Testis (tissue), 3 donors: Measurements from ENCODE around the gene SMAD3. TPM values are rescaled to one million over a fixed set of nuclear protein-coding genes. Genes with fewer than 3 reads are reported as not detected.

ENCODE experiments used
- DNase-seq: peaks from one replicate; pipeline ENCODE4 v3.0.0-alpha.2; 2019
- H3K27ac ChIP-seq, 2 donors: fragments of 200-600 bp; sonication (generic); one replicate each; pipeline ENCODE4 v1.5.1; 2019
- H3K27me3 ChIP-seq: fragments of 200-600 bp; sonication (generic); one replicate; pipeline ENCODE4 v1.5.1; 2019
- H3K36me3 ChIP-seq: fragments of 200-600 bp; sonication (generic); one replicate; pipeline ENCODE4 v1.5.1; 2017; ENCODE audit warnings: low read depth; ENCODE audit errors: missing control alignments
- H3K4me1 ChIP-seq: fragments of 200-600 bp; sonication (generic); one replicate; pipeline ENCODE4 v1.5.1; 2019
- H3K4me3 ChIP-seq, 2 donors: fragments of 200-600 bp; sonication (generic); one replicate each; pipeline ENCODE4 v1.5.1; 2017 to 2019
- H3K9me3 ChIP-seq: fragments of 200-600 bp; sonication (generic); one replicate; pipeline ENCODE4 v1.5.1; 2017
- CTCF ChIP-seq, 3 experiments: fragments of 450-650 bp in 2 of 3; fragments of 200-600 bp in 1 of 3; sonication (generic) in 1 of 3; IDR thresholded peaks; one replicate each; pipeline ENCODE4 v1.5.1; 2016 to 2019; ENCODE audit warnings: antibody characterized with exemption in 3 of 3, mild to moderate bottlenecking in 2 of 3, moderate library complexity in 1 of 3
- POLR2A ChIP-seq: fragments of 450-650 bp; IDR thresholded peaks from one replicate; pipeline ENCODE4 v1.6.1; 2017; ENCODE audit warnings: antibody characterized with exemption, mild to moderate bottlenecking, moderate library complexity
- WGBS, 2 donors: methylation state at CpG; one replicate each; pipeline ENCODE4 v1.1.5; 2018; 5-methylcytosine and 5-hydroxymethylcytosine counted together
- intact Hi-C: fragments of 100-400 bp; cut with DNase I; formaldehyde crosslinking; loops from one replicate; pipeline ENCODE4 v1.15.1; 2023; ENCODE audit warnings: low total_unique reads
- polyA plus RNA-seq: library from polyadenylated mRNA; stranded (reverse); fragments of 350-450 nt; fragmentation: Illumina TruSeq; extraction: RNeasy Lipid Tissue Mini Kit (QIAGEN cat#74804); gene quantifications from one replicate; pipeline ENCODE4 v1.2.3, GENCODE V29; 2014; ENCODE audit warnings: low read depth, low replicate concordance; ENCODE audit not compliant: insufficient read depth
- total RNA-seq, 2 donors: library from RNA; depleted of rRNA; stranded (reverse); fragments of >200 nt; gene quantifications; one replicate each; pipeline ENCODE4 v1.2.3, GENCODE V29; 2016

The SMAD3 gene
- total and polyA plus RNA-seq, 3 donors from 2014 or later = 11.4 to 31.6 (median 18.7) TPM

DNA sequence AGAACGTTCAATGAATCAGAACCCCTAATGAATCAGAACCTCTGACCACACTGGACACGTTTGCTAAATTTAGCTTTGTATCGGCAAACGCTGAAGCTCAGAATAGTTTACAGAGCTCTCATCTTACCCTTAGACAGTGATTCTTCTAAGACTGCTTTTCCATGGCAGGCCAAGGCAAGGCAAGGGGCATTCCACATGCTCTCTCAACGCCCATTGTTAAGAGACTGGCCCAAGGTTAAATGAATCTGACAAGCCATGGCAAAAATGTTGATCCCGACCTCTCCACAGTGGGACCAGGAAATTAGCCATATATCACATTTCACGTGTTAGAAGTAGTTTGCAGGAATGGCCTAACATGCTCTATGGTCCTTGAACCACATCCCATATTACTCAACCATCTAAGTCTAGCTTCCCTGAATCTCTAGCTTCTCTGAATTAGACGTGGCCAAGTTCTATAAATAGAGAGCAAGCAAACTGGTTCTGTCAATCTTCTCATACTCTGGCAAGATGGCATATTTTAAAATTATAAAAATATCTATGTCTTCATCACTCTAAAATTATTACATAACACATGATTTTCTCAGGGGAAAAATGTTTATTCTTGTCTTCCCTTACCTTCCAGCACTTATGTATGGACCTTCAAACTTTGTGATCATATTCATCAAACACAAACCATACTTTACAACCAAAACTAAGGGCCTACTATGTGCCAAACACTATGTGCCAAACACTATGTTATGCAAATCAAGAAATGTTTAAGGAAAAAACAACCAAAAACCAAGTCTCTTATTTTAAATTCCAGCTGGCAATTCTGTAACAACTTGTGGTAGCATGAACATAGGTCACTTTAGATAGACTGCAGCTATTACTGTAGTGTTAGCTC lies 134.7 kb downstream of the SMAD3 start:
- Histone ChIP-seq H3K4me3 (no peak overlapping the region), H3K36me3 (no peaks in the 10 kb centered on the region), H3K27ac (no peak overlapping the region), H3K4me1 (peaks cover 27% of the 10 kb centered on the region), H3K27me3 (no peaks in the 10 kb centered on the region), H3K9me3 (no peaks in the 10 kb centered on the region)
- WGBS, 2 donors = 81 to 85% methylated on average over 8 of the region's 8 CpGs
- DNase-seq = no peak
- intact Hi-C loops = no loop called here
- no peak for TF ChIP-seq CTCF (IDR thresholded peaks at IDR 0.05)
- no peak for TF ChIP-seq POLR2A

- no peaks in the 10 kb centered on the region for H3K9me3 ChIP-seq
- H3K27ac ChIP-seq = no peak overlapping the region
- no peak for DNase-seq
- TF ChIP-seq CTCF (IDR thresholded peaks at IDR 0.05) (no peak), POLR2A (no peak)
- intact Hi-C loops = no loop called here
- no peak overlapping the region for H3K4me3 ChIP-seq
- no peaks in the 10 kb centered on the region for H3K36me3 ChIP-seq
- H3K27me3 ChIP-seq = no peaks in the 10 kb centered on the region
- H3K4me1 ChIP-seq = peaks cover 25% of the 10 kb centered on the region
Measured at GRCh38 chr15:67201136-67201535, 135.7 kb downstream of the SMAD3 start.

DNA sequence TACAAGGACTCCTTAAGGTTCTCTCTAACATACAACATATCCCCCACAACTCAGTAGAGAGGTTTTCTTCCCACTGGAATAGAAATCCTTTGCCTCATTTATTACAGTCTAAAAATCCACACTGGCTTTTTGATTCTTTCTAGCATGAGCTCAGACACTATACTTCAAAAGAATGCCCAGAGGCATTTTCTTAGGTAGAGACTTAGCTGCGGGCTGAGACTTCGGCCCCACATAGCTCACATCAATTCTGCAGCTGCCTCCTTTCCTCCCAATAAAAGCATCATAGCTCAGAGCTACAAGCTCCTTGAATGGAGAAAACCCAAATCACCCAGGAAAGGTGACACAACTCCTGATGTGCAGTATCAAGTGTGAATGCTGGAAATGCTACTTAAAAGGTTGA lies 136.7 kb downstream of the SMAD3 start:
- no peak for DNase-seq

DNA sequence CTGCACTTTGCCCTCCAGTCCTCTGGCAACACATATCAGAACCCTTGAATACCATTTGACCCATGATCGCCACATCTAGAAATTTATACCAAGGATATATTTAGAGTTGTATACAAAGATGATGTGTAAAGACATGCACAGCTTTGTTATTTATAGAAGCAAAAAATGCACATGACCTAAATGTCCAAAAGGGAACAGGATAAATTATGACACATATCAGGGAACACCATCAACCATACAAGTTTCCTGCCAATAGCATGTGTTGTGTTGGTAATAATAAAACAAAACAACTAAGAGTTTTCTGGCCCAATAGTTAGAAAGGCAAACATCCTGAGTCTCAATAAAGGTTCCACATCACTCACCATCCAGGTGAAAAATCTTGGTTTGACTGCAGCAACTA lies 137.6 kb downstream of the SMAD3 start:
- Histone ChIP-seq H3K4me3 (no peak overlapping the region), H3K36me3 (no peaks in the 10 kb centered on the region), H3K27me3 (no peaks in the 10 kb centered on the region), H3K9me3 (no peaks in the 10 kb centered on the region), H3K4me1 (peaks cover 19% of the 10 kb centered on the region), H3K27ac (no peak overlapping the region)
- 92 to 93% methylated on average over 1 of the region's 1 CpG for WGBS, 2 donors
- DNase-seq = no peak
- intact Hi-C loops = no loop called here
- TF ChIP-seq POLR2A (no peak), CTCF (IDR thresholded peaks at IDR 0.05) (no peak)

More for the DNA sequence above, 136.7 kb downstream of the SMAD3 start:
- Histone ChIP-seq H3K9me3 (no peaks in the 10 kb centered on the region), H3K36me3 (no peaks in the 10 kb centered on the region), H3K27ac (peak overlapping the region in 1 of 2 donors; percentile 10), H3K4me1 (peaks cover 22% of the 10 kb centered on the region), H3K27me3 (no peaks in the 10 kb centered on the region), H3K4me3 (no peak overlapping the region)
- intact Hi-C loops = no loop called here
- TF ChIP-seq CTCF (IDR thresholded peaks at IDR 0.05) (no peak), POLR2A (no peak)
- 98 to 100% methylated on average over 2 of the region's 2 CpGs for WGBS, 2 donors
